Endothelial cell of umbilical vein (primary cell): ENCODE data around the gene HIRA. TPM values are rescaled to one million over a fixed set of nuclear protein-coding genes. Genes with fewer than 3 reads are reported as not detected.
A peak's percentile ranks its signal among the peaks of the same experiment; 100 is the strongest.

Experiments
- BruUV-seq: library from RNA; stranded (reverse); fragments of 400-500 nt; replicated peaks from 2 replicates; lab custom pipeline; 2021; lab: Mats Ljungman, UMichigan
- CTCF ChIA-PET: fragments of 300-600, 350-600 bp; sonication (Branson Sonifier 250); formaldehyde crosslinking; loops from one replicate; lab custom pipeline; 2021; ENCODE audit warnings: antibody characterized with exemption, inconsistent platforms; lab: Charles Lee
- POLR2A ChIA-PET: fragments of 300-600, 350-600 bp; sonication (Branson Sonifier 250); formaldehyde crosslinking; loops from one replicate; lab custom pipeline; 2021; ENCODE audit warnings: antibody characterized with exemption, inconsistent platforms; lab: Charles Lee
- DNase-seq: peaks from one replicate; pipeline ENCODE4 v3.0.0-alpha.2; 2011; ENCODE audit warnings: low read depth, low spot score
- FAIRE-seq: peaks from 2 replicates; lab custom pipeline; 2011; peaks lifted over from hg19 to GRCh38; lab: Jason Lieb, UNC
- H2AFZ ChIP-seq: 2 replicates; pipeline ENCODE4 v1.6.0; 2012; ENCODE audit warnings: low read depth, low read length, control low read depth, inconsistent platforms
- H3K27ac ChIP-seq: 2 replicates; pipeline ENCODE4 v1.5.1; 2011; ENCODE audit warnings: low read depth, mild to moderate bottlenecking, control low read depth, low read length, moderate library complexity; ENCODE audit not compliant: insufficient read depth
- H3K27me3 ChIP-seq, 2 experiments: 2 replicates each; pipeline versions ENCODE4 v1.6.0 to v1.6.1; 2011; ENCODE audit warnings: low read length in 2 of 2, mixed read lengths in 1 of 2; ENCODE audit not compliant: control insufficient read depth in 2 of 2, insufficient read depth in 2 of 2
- H3K36me3 ChIP-seq, 2 experiments: 2 replicates in 1 of 2; 3 replicates in 1 of 2; pipeline ENCODE4 v1.5.1; 2011; ENCODE audit warnings: low read length in 2 of 2, mild to moderate bottlenecking in 1 of 2, moderate library complexity in 1 of 2; ENCODE audit not compliant: control insufficient read depth in 2 of 2, insufficient read depth in 2 of 2; ENCODE audit errors: extremely low read depth in 1 of 2
- H3K4me1 ChIP-seq: 3 replicates; pipeline ENCODE4 v1.5.1; 2011; ENCODE audit warnings: mild to moderate bottlenecking, low read length; ENCODE audit not compliant: control insufficient read depth, insufficient read depth; ENCODE audit errors: extremely low read depth
- H3K4me2 ChIP-seq: 2 replicates; pipeline ENCODE4 v1.6.1; 2011; ENCODE audit warnings: low read length, control low read depth, mixed read lengths; ENCODE audit not compliant: insufficient read depth
- H3K4me3 ChIP-seq, 3 experiments: fragments of 200-600 bp in 1 of 3; sonication (generic), shearing (Covaris generic) in 1 of 3; replicated peaks in 1 of 3; 2 replicates each; pipeline ENCODE4 v1.5.1; 2011 to 2016; ENCODE audit warnings: control low read depth in 3 of 3, low read length in 3 of 3, mild to moderate bottlenecking in 2 of 3, inconsistent platforms in 1 of 3, low read depth in 1 of 3, moderate library complexity in 1 of 3; ENCODE audit not compliant: insufficient read depth in 1 of 3
- H3K79me2 ChIP-seq: 2 replicates; pipeline ENCODE4 v1.6.0; 2012; ENCODE audit warnings: low read length, inconsistent platforms; ENCODE audit not compliant: control insufficient read depth, insufficient read depth
- H3K9ac ChIP-seq: replicated peaks from 2 replicates; pipeline ENCODE3; 2011; ENCODE audit warnings: low read length, control low read depth; ENCODE audit not compliant: insufficient read depth; ENCODE audit errors: extremely low read depth
- H3K9me1 ChIP-seq: replicated peaks from 3 replicates; pipeline ENCODE4 v1.6.0; 2011; ENCODE audit warnings: mild to moderate bottlenecking, low read length; ENCODE audit not compliant: control insufficient read depth, insufficient read depth; ENCODE audit errors: extremely low read depth
- H3K9me3 ChIP-seq: replicated peaks from 2 replicates; pipeline ENCODE4 v1.5.1; 2012; ENCODE audit warnings: low read length, inconsistent platforms; ENCODE audit not compliant: control insufficient read depth, insufficient read depth
- H4K20me1 ChIP-seq: replicated peaks from 2 replicates; pipeline ENCODE3; 2011; ENCODE audit warnings: mild to moderate bottlenecking, low read length; ENCODE audit not compliant: control insufficient read depth, insufficient read depth; ENCODE audit errors: extremely low read depth
- EZH2 ChIP-seq: IDR thresholded peaks from 2 replicates; pipeline ENCODE4 v1.6.1; 2012; ENCODE audit warnings: borderline replicate concordance, low read depth, mild to moderate bottlenecking, moderate library complexity, low read length, inconsistent platforms; ENCODE audit not compliant: severe bottlenecking
- FOS ChIP-seq: IDR thresholded peaks from 2 replicates; pipeline ENCODE4 v1.6.1; 2011; ENCODE audit warnings: mild to moderate bottlenecking, low read length, moderate library complexity, borderline replicate concordance; ENCODE audit not compliant: insufficient read depth
- GATA2 ChIP-seq: IDR thresholded peaks from 2 replicates; pipeline ENCODE4 v1.7.0; 2011; ENCODE audit warnings: low read depth, mild to moderate bottlenecking, moderate library complexity, mixed read lengths, low read length; ENCODE audit not compliant: insufficient read length, insufficient read depth
- JUN ChIP-seq: IDR thresholded peaks from 2 replicates; pipeline ENCODE4 v1.6.1; 2011; ENCODE audit warnings: borderline replicate concordance, low read depth; ENCODE audit not compliant: insufficient read length, insufficient read depth
- MYC ChIP-seq: IDR thresholded peaks from one replicate; pipeline ENCODE4 v1.6.1; 2011; ENCODE audit warnings: mild to moderate bottlenecking, low read depth, low read length
- POLR2A ChIP-seq: IDR thresholded peaks from 2 replicates; pipeline ENCODE4 v1.6.1; 2012; ENCODE audit warnings: low read depth, mild to moderate bottlenecking, control low read depth, low read length
- POLR2AphosphoS5 ChIP-seq: IDR thresholded peaks from 2 replicates; pipeline ENCODE4 v1.6.1; 2012; ENCODE audit warnings: low read depth, mild to moderate bottlenecking, control low read depth, low read length, moderate library complexity; ENCODE audit not compliant: insufficient read depth
- dilution Hi-C: fragments of 300-500 bp; cut with MboI; formaldehyde crosslinking; loops from one replicate; pipeline ENCODE4 v1.15.0; 2019; ENCODE audit warnings: low sequenced_read_pairs; ENCODE audit not compliant: extremely low pct_ligation_motif_present
- intact Hi-C: fragments of 100-400 bp; cut with micrococcal nuclease; formaldehyde crosslinking; loops from one replicate; pipeline ENCODE4 v1.10.0; 2022
- polyA plus RNA-seq, 4 experiments: library from polyadenylated mRNA; depleted of rRNA in 3 of 4; stranded (reverse) in 3 of 4; unstranded in 1 of 4; fragments of >200 nt; gene quantifications; 2 replicates each; pipeline versions ENCODE4 v1.2.1 to v1.2.3, GENCODE V29; 2011 to 2012; ENCODE audit warnings: missing spikeins in 1 of 4
- total RNA-seq: library from RNA; stranded (reverse); gene quantifications from 2 replicates; pipeline ENCODE4 v1.2.3, GENCODE V29; 2021
- TF ChIP-seq, protein P1 (sequence below), 2 donors: IDR thresholded peaks; 1 replicate in 1 of 2; 2 replicates in 1 of 2; pipeline ENCODE4 v1.5.1; 2011; ENCODE audit warnings: low read length in 2 of 2, mild to moderate bottlenecking in 2 of 2, moderate library complexity in 2 of 2, control low read depth in 1 of 2, inconsistent platforms in 1 of 2, low read depth in 1 of 2; ENCODE audit not compliant: insufficient read depth in 1 of 2; ENCODE audit errors: extremely low read depth in 1 of 2
- TF ChIP-seq, protein P2 (sequence below): IDR thresholded peaks from 2 replicates; pipeline ENCODE4 v1.6.1; 2011; ENCODE audit not compliant: insufficient read depth, insufficient read length

The HIRA gene
- total and polyA plus RNA-seq, 2 donors (not counting 3 experiments of a cell fraction or from before 2014, with no cell fraction given) = 17.3 to 27.7 TPM

DNA sequence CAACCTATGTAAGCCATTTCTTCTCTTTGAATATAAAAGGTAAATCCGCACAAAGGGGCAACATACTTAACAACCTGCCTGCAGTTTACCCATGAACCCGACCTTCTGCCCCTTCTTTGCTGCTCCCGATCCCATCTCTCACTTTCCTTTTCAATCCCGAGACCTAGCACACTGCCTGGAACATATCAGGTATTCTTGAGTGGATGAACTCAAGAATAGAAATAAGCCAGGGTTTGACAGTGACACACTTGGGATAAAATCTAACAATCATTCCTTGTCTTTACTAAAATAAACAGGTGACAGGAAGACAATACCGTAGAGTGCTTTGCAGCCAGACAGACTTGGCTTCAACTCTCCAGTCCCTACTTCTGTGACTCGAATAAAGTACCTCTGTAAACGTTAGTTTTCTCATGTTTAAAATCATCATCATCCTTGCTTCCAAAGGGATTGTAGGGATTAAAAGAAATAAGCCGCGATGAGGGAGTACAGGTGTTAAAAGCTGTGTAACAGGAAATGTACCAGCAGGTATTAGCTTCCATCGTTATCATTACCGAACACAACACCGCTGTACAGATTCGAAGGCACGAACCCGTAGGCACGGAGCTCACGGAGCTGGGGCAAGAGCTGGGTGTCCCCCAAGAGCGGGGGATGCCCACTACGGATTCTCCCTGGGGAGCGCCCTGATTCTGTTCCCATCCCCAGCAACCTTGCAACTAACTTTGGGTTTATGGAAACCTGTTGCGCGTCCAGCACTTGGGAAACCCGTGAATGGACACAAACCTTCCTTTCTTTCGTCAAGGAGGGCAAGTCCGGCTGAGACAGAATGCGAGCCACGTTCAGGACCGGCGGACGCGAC is 46.7 kb upstream of the HIRA start:
- peaks cover 10 to 12% of the 10 kb centered on the region in 2 experiments for H3K36me3 ChIP-seq
- DNase-seq = no peak
- no peaks in the 10 kb centered on the region for H3K9me3 ChIP-seq
- no peaks in the 10 kb centered on the region for H4K20me1 ChIP-seq
- peak overlapping the region; percentile 86 for H2AFZ ChIP-seq
- dilution Hi-C loops = no loop called here
- TF ChIP-seq, protein P1, sequence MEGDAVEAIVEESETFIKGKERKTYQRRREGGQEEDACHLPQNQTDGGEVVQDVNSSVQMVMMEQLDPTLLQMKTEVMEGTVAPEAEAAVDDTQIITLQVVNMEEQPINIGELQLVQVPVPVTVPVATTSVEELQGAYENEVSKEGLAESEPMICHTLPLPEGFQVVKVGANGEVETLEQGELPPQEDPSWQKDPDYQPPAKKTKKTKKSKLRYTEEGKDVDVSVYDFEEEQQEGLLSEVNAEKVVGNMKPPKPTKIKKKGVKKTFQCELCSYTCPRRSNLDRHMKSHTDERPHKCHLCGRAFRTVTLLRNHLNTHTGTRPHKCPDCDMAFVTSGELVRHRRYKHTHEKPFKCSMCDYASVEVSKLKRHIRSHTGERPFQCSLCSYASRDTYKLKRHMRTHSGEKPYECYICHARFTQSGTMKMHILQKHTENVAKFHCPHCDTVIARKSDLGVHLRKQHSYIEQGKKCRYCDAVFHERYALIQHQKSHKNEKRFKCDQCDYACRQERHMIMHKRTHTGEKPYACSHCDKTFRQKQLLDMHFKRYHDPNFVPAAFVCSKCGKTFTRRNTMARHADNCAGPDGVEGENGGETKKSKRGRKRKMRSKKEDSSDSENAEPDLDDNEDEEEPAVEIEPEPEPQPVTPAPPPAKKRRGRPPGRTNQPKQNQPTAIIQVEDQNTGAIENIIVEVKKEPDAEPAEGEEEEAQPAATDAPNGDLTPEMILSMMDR (IDR thresholded peaks at IDR 0.05; ENCODE audit: extremely low read depth in 1 of 2, insufficient read depth in 1 of 2, low read depth in 1 of 2, low read length in 2 of 2) = no peak
- TF ChIP-seq GATA2 = no peak
- TF ChIP-seq MYC = no peak
- TF ChIP-seq JUN = no peak
- no peak for TF ChIP-seq FOS
- TF ChIP-seq, protein P2, sequence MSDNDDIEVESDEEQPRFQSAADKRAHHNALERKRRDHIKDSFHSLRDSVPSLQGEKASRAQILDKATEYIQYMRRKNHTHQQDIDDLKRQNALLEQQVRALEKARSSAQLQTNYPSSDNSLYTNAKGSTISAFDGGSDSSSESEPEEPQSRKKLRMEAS = no peak
- TF ChIP-seq POLR2A = no peak
- TF ChIP-seq EZH2 = no peak
- TF ChIP-seq POLR2AphosphoS5 = no peak
- peak; percentile 56 for FAIRE-seq
- H3K27me3 ChIP-seq = no peaks in the 10 kb centered on the region
- peak overlapping the region; percentile 98 for H3K4me2 ChIP-seq
- peaks cover 60% of the 10 kb centered on the region for H3K79me2 ChIP-seq
- H3K9me1 ChIP-seq = no peaks in the 10 kb centered on the region
- H3K4me3 ChIP-seq = peak overlapping the region; percentile 53 to 87 (median 83)
- intact Hi-C loops = loop anchor here (2.0 to 10.0 kb wide), 3 partner anchors 31 to 237 kb away; partner anchors contain the start of genes C22orf39, MRPL40 and SEPTIN5
- TSS peak; percentile 29 for BruUV-seq
- peak overlapping the region; percentile 99 for H3K9ac ChIP-seq
- ChIA-PET CTCF (interaction anchor here (1.0 to 4.7 kb wide), 13 partner anchors 11 to 299 kb away, joined by 3 to 67 read pairs (median 5); partner anchors contain the start of genes HIRA and SLC25A1), POLR2A (interaction anchor here (1.6 kb wide), 2 partner anchors 19 to 41 kb away, joined by 3 to 4 read pairs; no protein-coding TSS in a partner anchor)
- H3K27ac ChIP-seq = peak overlapping the region; percentile 100
- H3K4me1 ChIP-seq = peaks cover 36% of the 10 kb centered on the region
